A549 (cell line): ENCODE results near the gene MOGAT3.

Source experiments
- CBX8 ChIP-seq: fragments of 200-600 bp; sonication (generic); IDR thresholded peaks from 2 replicates; pipeline ENCODE4 v1.6.1; 2016
- ESRRA ChIP-seq: fragments of 150-350 bp; IDR thresholded peaks from 2 replicates; pipeline ENCODE4 v1.6.1; 2014; ENCODE audit warnings: mild to moderate bottlenecking, low read length, borderline replicate concordance
- JUN ChIP-seq, 2 experiments: fragments of >200 bp; sonication (Bioruptor Twin); formaldehyde crosslinking; IDR thresholded peaks; 2 replicates in 1 of 2; 3 replicates in 1 of 2; pipeline ENCODE4 v1.6.1; 2016 to 2017
- MYC ChIP-seq: IDR thresholded peaks from 2 replicates; pipeline ENCODE4 v1.6.1; 2012; ENCODE audit warnings: mild to moderate bottlenecking, inconsistent platforms, low read length, improper control_type of control experiment, borderline replicate concordance
- NR3C1 ChIP-seq: fragments of >200 bp; sonication (Bioruptor Twin); formaldehyde crosslinking; IDR thresholded peaks from 3 replicates; pipeline ENCODE4 v1.6.1; 2017
- ZSCAN20 ChIP-seq: fragments of 250-450 bp; sonication (Bioruptor Pico); IDR thresholded peaks from 2 replicates; pipeline ENCODE4 v1.8.0; 2022; ENCODE audit warnings: mild to moderate bottlenecking, moderate library complexity
- TF ChIP-seq, protein P1 (sequence below): fragments of >200 bp; sonication (Bioruptor Twin); formaldehyde crosslinking; IDR thresholded peaks from 3 replicates; pipeline ENCODE4 v1.5.1; 2016
- TF ChIP-seq, protein P2 (sequence below): fragments of 250-450 bp; sonication (Bioruptor Pico); IDR thresholded peaks from 2 replicates; pipeline ENCODE4 v1.5.0; 2020; ENCODE audit warnings: low read depth, mild to moderate bottlenecking, moderate library complexity

DNA sequence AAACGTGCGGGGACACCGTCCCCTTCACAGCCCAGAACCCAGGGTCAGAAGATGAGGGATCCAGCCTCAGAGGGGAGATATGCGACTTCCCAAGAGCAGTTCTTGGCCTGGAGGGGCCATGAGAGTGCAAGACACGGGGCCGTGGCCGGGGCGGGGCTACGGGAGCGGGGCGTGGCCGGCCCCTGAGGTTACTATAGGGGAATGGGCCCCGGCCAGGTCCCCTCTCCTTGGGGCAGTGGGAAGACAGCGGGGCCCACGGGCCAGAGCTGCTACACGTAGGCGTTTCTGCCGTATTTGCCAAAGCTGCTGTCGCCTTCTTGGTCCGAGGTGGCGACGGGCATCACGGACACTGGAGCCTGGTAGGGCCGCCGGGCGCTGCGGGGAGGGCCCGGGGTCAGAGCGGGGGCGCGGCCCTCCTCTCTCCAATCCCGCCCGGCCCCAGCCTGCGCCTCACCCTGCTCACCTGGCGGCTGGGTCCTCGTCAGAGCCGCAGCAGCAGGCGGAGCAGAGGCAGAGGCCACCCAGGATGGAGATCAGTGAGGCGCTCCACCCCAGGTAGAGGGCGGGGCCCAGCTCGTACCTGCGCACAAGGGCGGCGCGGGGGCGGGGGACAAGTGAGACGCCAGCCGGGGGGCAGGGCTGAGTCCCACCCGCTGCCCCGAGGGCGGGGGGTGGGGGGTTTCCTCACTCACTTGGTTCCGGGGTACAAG, 31.5 kb upstream of the MOGAT3 start:
- TF ChIP-seq MYC (no peak), ZSCAN20 (CRISPR knock-in tag) (no peak), CBX8 (no peak), ESRRA (no peak), JUN (IDR thresholded peaks at IDR 0.05) (no peak), NR3C1 (no peak)
- TF ChIP-seq, protein P1, sequence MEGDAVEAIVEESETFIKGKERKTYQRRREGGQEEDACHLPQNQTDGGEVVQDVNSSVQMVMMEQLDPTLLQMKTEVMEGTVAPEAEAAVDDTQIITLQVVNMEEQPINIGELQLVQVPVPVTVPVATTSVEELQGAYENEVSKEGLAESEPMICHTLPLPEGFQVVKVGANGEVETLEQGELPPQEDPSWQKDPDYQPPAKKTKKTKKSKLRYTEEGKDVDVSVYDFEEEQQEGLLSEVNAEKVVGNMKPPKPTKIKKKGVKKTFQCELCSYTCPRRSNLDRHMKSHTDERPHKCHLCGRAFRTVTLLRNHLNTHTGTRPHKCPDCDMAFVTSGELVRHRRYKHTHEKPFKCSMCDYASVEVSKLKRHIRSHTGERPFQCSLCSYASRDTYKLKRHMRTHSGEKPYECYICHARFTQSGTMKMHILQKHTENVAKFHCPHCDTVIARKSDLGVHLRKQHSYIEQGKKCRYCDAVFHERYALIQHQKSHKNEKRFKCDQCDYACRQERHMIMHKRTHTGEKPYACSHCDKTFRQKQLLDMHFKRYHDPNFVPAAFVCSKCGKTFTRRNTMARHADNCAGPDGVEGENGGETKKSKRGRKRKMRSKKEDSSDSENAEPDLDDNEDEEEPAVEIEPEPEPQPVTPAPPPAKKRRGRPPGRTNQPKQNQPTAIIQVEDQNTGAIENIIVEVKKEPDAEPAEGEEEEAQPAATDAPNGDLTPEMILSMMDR = no peak
- TF ChIP-seq, protein P2, sequence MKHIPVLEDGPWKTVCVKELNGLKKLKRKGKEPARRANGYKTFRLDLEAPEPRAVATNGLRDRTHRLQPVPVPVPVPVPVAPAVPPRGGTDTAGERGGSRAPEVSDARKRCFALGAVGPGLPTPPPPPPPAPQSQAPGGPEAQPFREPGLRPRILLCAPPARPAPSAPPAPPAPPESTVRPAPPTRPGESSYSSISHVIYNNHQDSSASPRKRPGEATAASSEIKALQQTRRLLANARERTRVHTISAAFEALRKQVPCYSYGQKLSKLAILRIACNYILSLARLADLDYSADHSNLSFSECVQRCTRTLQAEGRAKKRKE (CRISPR knock-in tag) = no peak
